Skeletal muscle satellite cell (primary cell): ENCODE results near the gene B3GAT1.
"Not testable (repeated sequence)": the region's sequence is repeated elsewhere in the genome, so short reads cannot be mapped to it uniquely, and the experiment has no call there.

Experiments used
- H3K27me3 ChIP-seq: 2 replicates; pipeline ENCODE4 v1.7.0; 2013; ENCODE audit warnings: low read length; ENCODE audit not compliant: control insufficient read depth, insufficient read depth
- H3K36me3 ChIP-seq: 2 replicates; pipeline ENCODE4 v1.7.0; 2013; ENCODE audit warnings: mild to moderate bottlenecking, control low read depth, low read length; ENCODE audit not compliant: insufficient read depth
- H3K4me1 ChIP-seq: 2 replicates; pipeline ENCODE4 v1.7.0; 2013; ENCODE audit warnings: low read length; ENCODE audit not compliant: control insufficient read depth, insufficient read depth
- H3K4me2 ChIP-seq: 2 replicates; pipeline ENCODE4 v1.7.0; 2013; ENCODE audit warnings: mild to moderate bottlenecking, low read length
- H3K4me3 ChIP-seq: 2 replicates; pipeline ENCODE4 v1.7.0; 2013; ENCODE audit warnings: low read length
- H3K9ac ChIP-seq: 2 replicates; pipeline ENCODE4 v1.7.0; 2013; ENCODE audit warnings: mild to moderate bottlenecking, low read depth, low read length, moderate library complexity
- H3K9me3 ChIP-seq: replicated peaks from 2 replicates; pipeline ENCODE4 v1.7.0; 2013; ENCODE audit warnings: mild to moderate bottlenecking, control low read depth, low read length

Gene B3GAT1

DNA sequence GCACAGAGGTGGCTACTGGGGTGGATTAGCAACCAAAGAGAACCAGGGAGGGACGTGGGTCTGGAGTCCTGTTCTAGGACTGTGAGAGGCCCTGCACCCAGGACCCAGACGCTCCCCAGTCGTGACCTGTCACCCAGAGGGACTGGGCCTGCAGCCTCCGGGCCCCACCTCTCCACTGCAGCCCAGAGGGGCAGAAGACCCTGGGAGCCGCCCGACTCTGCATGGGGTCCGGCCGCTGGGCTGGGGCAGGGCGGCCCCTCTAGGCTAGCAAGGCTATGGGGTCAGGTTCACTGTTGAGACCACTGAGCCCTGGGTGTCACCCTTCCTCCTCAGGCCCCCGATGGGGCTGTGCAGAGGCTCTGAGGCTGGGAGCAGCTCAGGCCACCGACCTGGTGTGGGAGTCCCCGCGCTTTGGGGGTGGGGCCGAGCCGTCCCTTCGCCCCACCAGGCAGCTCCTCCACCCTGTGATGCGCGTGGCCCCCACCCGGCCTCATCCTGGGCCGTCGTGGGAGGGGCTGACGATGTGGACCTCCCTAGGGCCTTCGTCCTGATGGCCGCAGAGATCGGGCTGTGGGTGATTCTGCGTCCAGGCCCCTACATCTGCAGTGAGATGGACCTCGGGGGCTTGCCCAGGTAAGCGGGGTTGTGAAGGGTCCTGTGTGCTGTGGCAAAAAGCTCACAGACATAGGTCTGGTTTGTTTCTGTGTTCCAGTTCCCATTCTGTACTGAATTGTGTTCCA lies 67.4 kb downstream of the B3GAT1 start:
- not testable (repeated sequence) for H3K9me3 ChIP-seq, H3K36me3 ChIP-seq, H3K27me3 ChIP-seq, H3K4me1 ChIP-seq, H3K9ac ChIP-seq, H3K4me3 ChIP-seq, H3K4me2 ChIP-seq

DNA sequence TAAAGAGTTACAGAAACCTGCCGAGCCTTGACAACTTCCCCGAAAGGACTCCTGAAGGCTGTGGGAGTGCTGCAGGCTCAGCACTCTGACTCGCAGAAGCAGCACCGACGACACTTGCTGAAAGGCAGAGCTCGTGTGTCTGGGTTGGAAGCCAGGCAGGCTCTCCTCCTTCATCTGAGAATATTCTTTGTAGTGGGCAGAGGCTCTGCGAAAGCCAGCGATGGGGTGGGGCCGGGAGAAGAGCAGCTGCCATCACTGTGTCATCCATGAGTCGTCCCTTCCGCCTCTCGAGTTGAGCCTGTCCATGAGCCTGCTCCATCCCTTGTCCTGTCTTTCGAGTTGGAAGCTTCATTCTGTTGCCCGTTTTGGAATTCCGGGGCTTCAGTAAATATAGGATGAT lies 68.4 kb downstream of the B3GAT1 start:
- H3K4me1 ChIP-seq = no peaks in the 10 kb centered on the region
- no peak overlapping the region for H3K4me2 ChIP-seq
- H3K36me3 ChIP-seq = no peaks in the 10 kb centered on the region
- H3K9ac ChIP-seq = no peak overlapping the region
- H3K4me3 ChIP-seq = no peak overlapping the region
- H3K9me3 ChIP-seq = no peaks in the 10 kb centered on the region
- no peaks in the 10 kb centered on the region for H3K27me3 ChIP-seq

DNA sequence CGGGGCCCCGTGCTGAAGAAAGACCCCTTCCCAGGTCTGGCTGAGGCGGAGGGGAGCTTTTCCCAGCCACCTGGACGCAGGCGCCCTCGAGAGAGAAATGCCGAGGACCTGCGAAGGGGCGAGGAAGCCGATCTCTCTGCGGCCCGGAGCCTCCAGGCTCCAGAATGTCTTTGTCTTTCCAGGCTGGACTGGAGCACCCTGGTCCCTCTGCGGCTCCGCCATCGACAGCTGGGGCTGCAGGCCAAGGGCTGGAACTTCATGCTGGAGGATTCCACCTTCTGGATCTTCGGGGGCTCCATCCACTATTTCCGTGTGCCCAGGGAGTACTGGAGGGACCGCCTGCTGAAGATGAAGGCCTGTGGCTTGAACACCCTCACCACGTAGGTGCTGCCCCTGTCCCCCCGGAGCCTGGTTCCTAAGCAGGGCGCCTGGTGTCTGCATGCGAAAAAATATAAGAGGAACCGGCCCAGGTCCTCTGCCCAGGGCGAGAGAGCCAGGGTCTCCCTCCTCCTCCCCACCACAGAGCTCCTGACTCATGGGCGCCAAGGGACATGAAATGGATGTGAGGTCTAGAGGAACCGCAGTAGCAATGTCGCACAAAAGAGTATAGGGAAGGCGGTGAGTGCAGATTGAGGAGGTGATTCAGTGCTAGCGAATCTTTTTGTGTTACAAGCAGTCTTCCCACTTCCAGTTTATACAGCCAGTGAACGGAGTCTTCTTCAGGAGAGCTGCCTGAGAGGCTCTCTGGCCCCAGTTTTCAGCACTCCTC lies 69.3 kb downstream of the B3GAT1 start:
- Histone ChIP-seq H3K9ac (no peak overlapping the region), H3K4me1 (no peaks in the 10 kb centered on the region), H3K4me2 (no peak overlapping the region), H3K36me3 (no peaks in the 10 kb centered on the region), H3K27me3 (no peaks in the 10 kb centered on the region), H3K4me3 (no peak overlapping the region), H3K9me3 (no peaks in the 10 kb centered on the region)

DNA sequence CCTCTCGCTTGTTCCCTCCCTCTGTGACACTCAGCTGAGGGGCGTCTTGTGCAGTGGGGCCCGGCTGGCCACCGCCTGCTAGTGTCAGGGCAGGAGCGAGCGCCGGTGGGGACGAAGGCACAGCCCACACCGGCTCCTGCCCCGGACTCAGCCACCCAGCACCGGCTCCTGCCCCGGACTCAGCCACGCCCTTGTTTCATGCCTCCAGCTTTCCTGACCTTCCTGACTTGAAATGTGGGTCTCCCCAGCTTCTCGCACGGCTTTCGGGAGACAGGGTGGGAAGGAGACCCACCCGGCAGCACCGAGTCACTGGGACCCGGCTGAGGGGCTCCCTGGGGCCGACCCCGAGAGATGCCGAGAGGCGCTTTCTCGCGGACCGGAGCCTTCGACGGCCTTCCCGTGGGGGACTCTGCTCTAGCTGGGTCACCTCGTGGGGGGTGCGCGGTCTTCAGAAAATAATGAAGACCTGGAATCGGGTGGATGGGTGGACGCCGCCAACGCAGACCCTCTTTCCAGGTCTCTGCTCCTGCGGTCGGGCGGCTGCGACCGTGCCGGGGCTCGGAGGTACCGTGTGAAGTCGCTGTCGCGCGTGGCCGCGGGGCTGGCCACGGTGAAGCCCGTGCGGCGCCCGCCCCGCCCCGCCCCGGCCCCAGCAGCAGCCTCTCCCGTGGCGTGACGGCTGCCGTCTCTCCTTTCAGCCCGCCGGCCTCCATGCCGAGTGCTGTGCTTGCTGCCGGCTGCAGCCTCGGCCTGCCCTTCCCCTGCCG lies 70.1 kb downstream of the B3GAT1 start:
- Histone ChIP-seq H3K4me2 (no peak overlapping the region), H3K4me3 (no peak overlapping the region), H3K4me1 (no peaks in the 10 kb centered on the region), H3K9ac (no peak overlapping the region), H3K9me3 (no peaks in the 10 kb centered on the region), H3K27me3 (no peaks in the 10 kb centered on the region), H3K36me3 (no peaks in the 10 kb centered on the region)

DNA sequence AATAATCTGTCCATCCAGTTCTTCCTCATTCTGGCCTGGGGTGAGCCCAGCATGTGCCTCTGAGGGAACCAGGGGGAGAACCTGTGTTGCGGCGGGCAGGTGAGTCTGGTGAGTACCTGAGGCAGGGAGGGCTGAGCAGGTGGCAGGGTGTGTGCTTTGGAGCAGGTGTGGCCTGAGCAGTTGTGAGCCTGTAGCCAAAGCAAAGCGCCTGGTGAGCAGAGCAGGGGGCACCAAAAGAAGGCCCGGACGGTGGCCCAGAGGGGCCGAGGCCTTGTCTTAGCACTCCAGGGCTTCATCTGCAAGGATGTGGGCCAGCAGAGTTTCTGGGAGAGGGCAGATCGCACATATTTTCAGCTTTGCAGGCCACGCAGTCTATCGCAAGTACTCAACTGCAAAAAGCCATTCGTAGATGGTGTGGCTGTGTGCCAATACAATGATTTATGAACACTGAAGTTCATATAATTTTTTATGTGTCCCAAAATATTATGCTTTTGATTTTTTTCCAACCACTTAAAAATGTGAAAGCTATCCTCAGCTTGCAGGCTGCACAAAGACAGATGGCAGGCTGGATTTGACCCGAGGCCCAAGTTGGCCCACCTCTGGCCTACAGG lies 71.6 kb downstream of the B3GAT1 start:
- Histone ChIP-seq H3K4me2 (no peak overlapping the region), H3K27me3 (no peaks in the 10 kb centered on the region)

DNA sequence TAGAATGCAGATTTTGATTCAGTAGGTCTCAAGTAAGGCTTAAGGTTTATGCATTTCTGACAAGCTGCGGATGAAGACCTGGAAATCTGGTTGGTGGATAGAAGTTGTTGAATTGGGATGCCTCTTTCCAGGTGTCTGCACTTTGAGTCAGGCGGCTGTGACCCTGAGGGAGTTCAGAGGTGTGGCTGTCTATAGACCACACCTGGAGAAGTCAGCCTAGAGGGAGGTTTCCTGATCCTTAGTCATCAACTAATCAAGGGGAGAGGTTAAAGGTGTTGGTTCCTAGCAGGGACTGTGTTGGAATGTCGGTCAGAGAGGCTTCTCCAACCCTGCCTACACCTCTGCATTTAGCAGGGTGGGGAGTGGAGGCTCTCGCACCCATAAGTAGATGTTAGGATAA lies 72.3 kb downstream of the B3GAT1 start:
- Histone ChIP-seq H3K9me3 (no peaks in the 10 kb centered on the region), H3K4me2 (no peak overlapping the region), H3K27me3 (no peaks in the 10 kb centered on the region), H3K36me3 (no peaks in the 10 kb centered on the region), H3K4me3 (no peak overlapping the region), H3K9ac (no peak overlapping the region), H3K4me1 (no peaks in the 10 kb centered on the region)

More for the DNA sequence above, 71.6 kb downstream of the B3GAT1 start:
- H3K9ac ChIP-seq = no peak overlapping the region
- H3K4me1 ChIP-seq = no peaks in the 10 kb centered on the region
- no peaks in the 10 kb centered on the region for H3K9me3 ChIP-seq
- H3K36me3 ChIP-seq = no peaks in the 10 kb centered on the region
- H3K4me3 ChIP-seq = no peak overlapping the region

DNA sequence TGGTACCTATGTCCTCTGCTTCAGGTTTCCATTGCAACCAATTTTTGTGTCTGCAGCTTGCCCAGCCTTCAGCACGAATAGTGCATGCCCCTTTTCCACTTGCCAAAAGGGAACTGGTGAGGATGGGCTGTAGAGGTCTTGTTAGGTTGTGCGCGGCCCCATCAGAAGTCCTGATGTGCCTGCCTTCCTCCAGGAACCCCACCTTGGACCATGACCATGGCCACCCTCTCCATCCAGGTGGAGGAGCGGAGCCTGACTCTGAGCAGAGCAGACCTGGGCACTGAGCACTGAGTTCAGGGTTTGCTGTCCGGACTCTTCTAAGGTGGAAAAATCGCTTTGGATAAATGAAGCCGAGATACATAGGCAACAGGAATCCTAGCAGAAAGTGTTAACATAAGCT lies 73.4 kb downstream of the B3GAT1 start:
- Histone ChIP-seq H3K9ac (no peak overlapping the region), H3K27me3 (no peaks in the 10 kb centered on the region), H3K4me2 (no peak overlapping the region), H3K9me3 (no peaks in the 10 kb centered on the region), H3K4me3 (no peak overlapping the region), H3K4me1 (no peaks in the 10 kb centered on the region), H3K36me3 (no peaks in the 10 kb centered on the region)

DNA sequence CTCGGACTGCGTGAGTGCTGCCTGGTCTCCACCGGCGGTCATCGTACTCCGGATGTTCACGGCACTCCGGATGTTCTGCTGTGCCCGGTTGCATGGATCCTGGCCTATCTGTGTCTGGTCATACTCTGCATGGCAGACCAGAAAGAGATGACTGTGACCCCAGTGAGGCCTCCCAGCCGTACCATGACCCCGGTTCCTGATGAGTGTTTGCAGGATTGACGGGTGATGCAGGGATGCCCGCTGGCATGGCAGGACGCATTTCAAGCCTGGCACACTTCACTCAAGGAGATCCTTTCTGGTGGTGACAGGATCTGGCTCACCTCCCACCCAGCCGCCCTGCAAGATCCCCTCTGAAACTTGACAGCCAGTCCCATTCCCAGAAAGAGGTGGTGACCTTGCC lies 74.0 kb downstream of the B3GAT1 start:
- no peaks in the 10 kb centered on the region for H3K36me3 ChIP-seq
- no peak overlapping the region for H3K4me2 ChIP-seq
- no peaks in the 10 kb centered on the region for H3K4me1 ChIP-seq
- no peaks in the 10 kb centered on the region for H3K9me3 ChIP-seq
- H3K4me3 ChIP-seq = no peak overlapping the region
- peaks cover 2% of the 10 kb centered on the region for H3K27me3 ChIP-seq
- no peak overlapping the region for H3K9ac ChIP-seq

DNA sequence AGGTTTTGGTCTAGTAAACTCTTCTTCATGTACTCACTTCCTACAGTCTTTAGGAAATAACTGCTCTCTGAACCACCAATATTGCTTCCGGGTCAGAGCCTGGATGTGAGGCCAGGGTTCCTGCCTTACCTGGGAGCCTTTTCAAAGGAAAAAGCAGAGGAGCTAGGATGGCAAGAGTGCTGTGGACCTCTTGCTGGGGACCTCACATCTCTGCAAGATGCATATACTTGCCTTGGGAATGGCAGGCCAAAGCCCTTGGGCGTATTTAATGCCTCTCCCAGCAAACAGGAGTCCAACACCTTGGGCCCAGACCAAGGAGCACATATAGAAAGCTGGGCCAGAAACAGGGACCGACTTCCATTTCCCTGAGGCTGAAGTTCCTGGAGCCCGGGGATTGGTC lies 75.0 kb downstream of the B3GAT1 start:
- Histone ChIP-seq H3K27me3 (peaks cover 11% of the 10 kb centered on the region), H3K4me2 (no peak overlapping the region), H3K9ac (no peak overlapping the region), H3K36me3 (no peaks in the 10 kb centered on the region), H3K4me1 (peaks cover 1% of the 10 kb centered on the region), H3K4me3 (no peak overlapping the region), H3K9me3 (no peaks in the 10 kb centered on the region)

DNA sequence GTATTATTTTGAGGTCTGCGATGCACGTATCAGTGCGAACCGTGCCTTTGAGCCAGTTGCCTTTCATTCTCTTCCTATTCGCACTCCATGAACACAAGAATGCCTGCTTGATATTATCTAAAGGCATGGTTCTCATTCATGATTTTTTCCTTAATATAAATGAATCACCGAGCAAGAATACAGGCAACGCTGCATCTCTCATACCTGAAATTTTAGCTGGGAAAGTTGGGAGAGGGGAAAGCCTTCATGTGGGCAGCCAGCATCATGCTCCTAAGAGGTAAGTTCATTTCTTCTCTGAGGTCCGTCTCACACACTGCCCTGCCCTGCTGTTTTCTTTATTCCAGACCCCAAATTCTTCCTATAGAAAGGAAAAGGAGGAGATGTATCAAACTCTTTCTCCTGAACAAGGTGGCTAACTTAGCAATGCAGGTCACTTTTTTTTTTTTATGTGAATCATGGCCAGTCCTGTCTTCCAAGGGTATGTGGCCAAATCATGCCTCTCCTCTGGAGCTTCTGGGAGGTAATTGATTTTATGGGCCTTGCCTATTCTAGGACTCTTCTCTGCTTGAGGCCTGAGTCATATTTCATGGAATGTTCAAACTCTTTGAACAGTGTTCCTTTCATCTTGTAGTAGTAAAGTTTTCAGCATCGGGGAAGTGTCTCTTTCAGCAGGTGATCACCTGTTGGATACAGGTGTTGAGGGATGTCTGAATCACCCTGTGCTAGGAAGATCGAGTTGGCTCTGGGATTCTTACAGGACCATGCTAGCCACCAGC lies 77.1 kb downstream of the B3GAT1 start:
- Histone ChIP-seq H3K4me3 (no peak overlapping the region), H3K27me3 (peaks cover 27% of the 10 kb centered on the region), H3K36me3 (no peaks in the 10 kb centered on the region)

DNA sequence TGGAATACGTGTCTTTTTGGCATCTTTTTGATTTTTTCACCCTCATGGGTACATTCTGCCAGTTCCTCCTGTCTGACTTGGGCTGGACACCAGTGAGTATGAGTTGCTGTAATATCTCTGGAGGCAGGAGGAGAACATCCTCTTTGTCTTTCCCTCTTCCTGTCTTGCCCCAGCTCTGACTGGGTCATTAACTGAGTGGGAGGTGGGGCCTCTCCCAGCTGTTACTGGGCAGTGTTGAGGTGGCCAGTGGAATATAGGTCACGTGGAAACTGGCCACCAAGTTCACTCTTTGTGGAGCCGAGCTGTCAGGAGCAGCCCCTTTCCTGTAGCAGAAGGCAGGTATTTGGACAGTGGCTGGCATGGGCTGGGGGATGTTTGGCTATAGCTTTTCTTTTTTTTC lies 78.1 kb downstream of the B3GAT1 start:
- Histone ChIP-seq H3K4me3 (no peak overlapping the region), H3K4me1 (peaks cover 4% of the 10 kb centered on the region), H3K9me3 (no peaks in the 10 kb centered on the region), H3K9ac (no peak overlapping the region), H3K27me3 (peaks cover 27% of the 10 kb centered on the region), H3K4me2 (no peak overlapping the region), H3K36me3 (no peaks in the 10 kb centered on the region)

More for the DNA sequence above, 77.1 kb downstream of the B3GAT1 start:
- H3K4me1 ChIP-seq = peaks cover 4% of the 10 kb centered on the region
- H3K9me3 ChIP-seq = no peaks in the 10 kb centered on the region
- no peak overlapping the region for H3K9ac ChIP-seq
- H3K4me2 ChIP-seq = no peak overlapping the region
